K562 (cell line): ENCODE results near the gene DEFB114. TPM values are rescaled to one million over a fixed set of nuclear protein-coding genes. Genes with fewer than 3 reads are reported as not detected.
A peak's percentile ranks its signal among the peaks of the same experiment; 100 is the strongest.

Source experiments
- ATAC-seq: fragments of 200-7000 bp; cut with Tn5 transposase; 3 replicates; pipeline ENCODE4 v1.9.1; 2020; ENCODE audit warnings: moderate library complexity
- BruUV-seq: library from RNA; stranded (reverse); fragments of 400-500 nt; replicated peaks from 2 replicates; lab custom pipeline; 2021; lab: Mats Ljungman, UMichigan
- CTCF ChIA-PET: fragments of 300-600 bp; formaldehyde crosslinking; extraction: SDS; loops from one replicate; lab custom pipeline; 2021; ENCODE audit warnings: low intra/inter-chr PET ratio; lab: Yijun Ruan, JAX
- POLR2A ChIA-PET: fragments of 300-600, 350-650 bp; sonication (Branson Sonifier 250); formaldehyde crosslinking; extraction: SDS; loops from one replicate; lab custom pipeline; 2021; ENCODE audit warnings: antibody characterized with exemption, inconsistent platforms; lab: Yijun Ruan, JAX
- DNase-seq, 4 experiments: peaks; one replicate each; pipeline versions ENCODE4 v3.0.0 to v3.0.0-alpha.2; 2011 to 2018; ENCODE audit warnings: low spot score in 3 of 4, mixed read lengths in 3 of 4; ENCODE audit errors: extremely low read depth in 1 of 4
- FAIRE-seq: peaks from 2 replicates; lab custom pipeline; 2011; peaks lifted over from hg19 to GRCh38; lab: Jason Lieb, UNC
- H2AFZ ChIP-seq: 2 replicates; pipeline ENCODE4 v1.6.0; 2011; ENCODE audit warnings: low read depth, low read length, control low read depth, inconsistent platforms
- H3K27ac ChIP-seq: fragments of 200-600 bp; 3 replicates; pipeline ENCODE4 v1.8.0; 2011; ENCODE audit warnings: low read depth, mild to moderate bottlenecking, control low read depth, inconsistent platforms, low read length, moderate library complexity, mixed read lengths; ENCODE audit errors: extremely low read depth
- H3K27me3 ChIP-seq, 2 experiments: fragments of 300-600 bp in 1 of 2; 2 replicates in 1 of 2; 3 replicates in 1 of 2; pipeline versions ENCODE4 v1.6.0 to v1.8.0; 2011; ENCODE audit warnings: inconsistent platforms in 2 of 2, low read length in 2 of 2, mild to moderate bottlenecking in 1 of 2, mixed read lengths in 1 of 2, moderate library complexity in 1 of 2; ENCODE audit not compliant: control insufficient read depth in 2 of 2, insufficient read depth in 2 of 2
- H3K36me3 ChIP-seq: fragments of 300-600 bp; 3 replicates; pipeline ENCODE4 v1.8.0; 2011; ENCODE audit warnings: mild to moderate bottlenecking, low read length, inconsistent platforms; ENCODE audit not compliant: control insufficient read depth, insufficient read depth
- H3K4me1 ChIP-seq, 2 experiments: fragments of 200-600 bp in 1 of 2; replicated peaks in 1 of 2; 2 replicates in 1 of 2; 3 replicates in 1 of 2; pipeline versions ENCODE4 v1.5.1 to v1.8.0; 2011; ENCODE audit warnings: inconsistent platforms in 2 of 2, low read length in 2 of 2, mild to moderate bottlenecking in 1 of 2, mixed read lengths in 1 of 2, moderate library complexity in 1 of 2; ENCODE audit not compliant: control insufficient read depth in 2 of 2, insufficient read depth in 2 of 2
- H3K4me2 ChIP-seq: 2 replicates; pipeline ENCODE4 v1.6.1; 2011; ENCODE audit warnings: low read length, control low read depth, inconsistent platforms, mixed read lengths; ENCODE audit not compliant: insufficient read depth
- H3K4me3 ChIP-seq: fragments of 200-600 bp; sonication (generic), shearing (Covaris generic); 2 replicates; pipeline ENCODE4 v1.5.1; 2016; ENCODE audit warnings: control low read depth, inconsistent platforms
- H3K79me2 ChIP-seq: fragments of 200-600 bp; 3 replicates; pipeline ENCODE4 v1.8.0; 2011; ENCODE audit warnings: low read length, inconsistent platforms; ENCODE audit not compliant: control insufficient read depth, insufficient read depth
- H3K9ac ChIP-seq, 2 experiments: 2 replicates each; pipeline versions ENCODE4 v1.6.0 to v1.6.1; 2011; ENCODE audit warnings: low read depth in 2 of 2, low read length in 2 of 2, control low read depth in 1 of 2, inconsistent platforms in 1 of 2, mild to moderate bottlenecking in 1 of 2, mixed read lengths in 1 of 2; ENCODE audit not compliant: insufficient read depth in 1 of 2
- H3K9me1 ChIP-seq: one replicate; pipeline ENCODE4 v1.6.0; 2011; ENCODE audit warnings: inconsistent platforms, mild to moderate bottlenecking, low read length, moderate library complexity; ENCODE audit not compliant: control insufficient read depth, insufficient read depth
- H3K9me3 ChIP-seq: replicated peaks from 2 replicates; pipeline ENCODE4 v1.5.1; 2011; ENCODE audit warnings: low read depth, low read length, inconsistent platforms; ENCODE audit not compliant: control insufficient read depth, insufficient read depth
- H4K20me1 ChIP-seq: replicated peaks from 2 replicates; pipeline ENCODE4 v1.6.1; 2011; ENCODE audit warnings: low read length, inconsistent platforms, mixed read lengths; ENCODE audit not compliant: control insufficient read depth, insufficient read depth
- ARID2 ChIP-seq: fragments of 450-650 bp; IDR thresholded peaks from 2 replicates; pipeline ENCODE4 v1.6.1; 2017; ENCODE audit warnings: antibody characterized with exemption, mild to moderate bottlenecking
- CTCF ChIP-seq, 3 experiments: IDR thresholded peaks in 2 of 3; conservative IDR thresholded peaks in 1 of 3; 2 replicates each; pipeline ENCODE4 v1.5.1; 2011 to 2012; ENCODE audit warnings: low read length in 3 of 3, mild to moderate bottlenecking in 3 of 3, control low read depth in 2 of 3, improper control_type of control experiment in 1 of 3, inconsistent platforms in 1 of 3, low read depth in 1 of 3, mixed read lengths in 1 of 3, moderate library complexity in 1 of 3; ENCODE audit not compliant: insufficient read depth in 2 of 3
- FOSL1 ChIP-seq: fragments of 200-800 bp; sonication (Bioruptor generic); conservative IDR thresholded peaks from 2 replicates; pipeline ENCODE4 v1.6.1; 2016; ENCODE audit warnings: missing genetic modification characterization, missing compliant biosample characterization
- FOXK1 ChIP-seq: sonication (generic); formaldehyde crosslinking; IDR thresholded peaks from 2 replicates; pipeline ENCODE4 v1.8.0; 2022; ENCODE audit warnings: missing genetic modification reagents, mild to moderate bottlenecking, borderline replicate concordance
- MAFF ChIP-seq: IDR thresholded peaks from 2 replicates; pipeline ENCODE4 v1.6.1; 2012; ENCODE audit warnings: low read length, improper control_type of control experiment
- MED1 ChIP-seq: sonication (generic); formaldehyde crosslinking; IDR thresholded peaks from 2 replicates; pipeline ENCODE4 v1.8.1; 2023; ENCODE audit warnings: missing genetic modification reagents, borderline replicate concordance
- TAL1 ChIP-seq: fragments of 450-650 bp; IDR thresholded peaks from 2 replicates; pipeline ENCODE4 v1.6.1; 2016; ENCODE audit warnings: mild to moderate bottlenecking
- WGBS: fragments of 100-300 bp; shearing (Covaris generic); methylation state at CpG from one replicate; pipeline ENCODE4 v1.1.6; 2016; ENCODE audit warnings: low coverage, mixed read lengths; ENCODE audit not compliant: insufficient coverage; ENCODE audit errors: missing lambda C conversion rate; 5-methylcytosine and 5-hydroxymethylcytosine counted together
- in situ Hi-C: fragments of 300-500 bp; cut with MboI; formaldehyde crosslinking; loops from 4 replicates; pipeline ENCODE4 v1.15.0; 2018; ENCODE audit warnings: inconsistent platforms, mixed read lengths
- intact Hi-C: fragments of 100-400 bp; cut with micrococcal nuclease; formaldehyde crosslinking; loops from 2 replicates; pipeline ENCODE4 v1.14.2; 2022
- polyA plus RNA-seq, 8 experiments: library from polyadenylated mRNA; depleted of rRNA in 4 of 8; stranded (reverse) in 5 of 8; unstranded in 3 of 8; fragments of >200 nt; fragmentation: Nextera tagmentation in 2 of 8; fragmentation: Illumina TruSeq in 1 of 8; extraction: Ambion mirVana in 2 of 8; extraction: Trizol in 1 of 8; gene quantifications; 2 replicates each; pipeline versions ENCODE4 v1.2.1 to v1.2.3, GENCODE V29; 2011 to 2014; ENCODE audit warnings: inconsistent platforms in 1 of 8, missing spikeins in 1 of 8
- total RNA-seq, 7 experiments: library from RNA; depleted of rRNA in 6 of 7; stranded (reverse); fragments of >200 nt in 6 of 7; fragmentation: Illumina TruSeq in 2 of 7; extraction: Trizol in 2 of 7; gene quantifications; 2 replicates each; pipeline versions ENCODE4 v1.2.1 to v1.2.3, GENCODE V29; 2011 to 2021; ENCODE audit warnings: low replicate concordance in 1 of 7
- TF ChIP-seq, protein P1 (sequence below): conservative IDR thresholded peaks from 2 replicates; pipeline ENCODE4 v1.6.1; 2011; ENCODE audit warnings: low read depth, mild to moderate bottlenecking, low read length; ENCODE audit not compliant: control insufficient read depth

DEFB114 gene
- total and polyA plus RNA-seq, 9 of the 15 experiments (the other 6 are each of a cell fraction or from before 2014, with no cell fraction given), result not detected

GRCh38 chr6:49915035-49915434 lies 48.9 kb downstream of the DEFB114 start (continued):
- TF ChIP-seq TAL1 (no peak), MED1 (no peak), FOSL1 (tag) (no peak), CTCF (IDR thresholded peaks at IDR 0.05 in 2 of 3, conservative IDR thresholded peaks at IDR 0.05 in 1 of 3; ENCODE audit: insufficient read depth in 2 of 3, low read depth in 1 of 3, low read length in 3 of 3) (peak in 1 of 3 experiments; percentile 5; a peak in 1 of 6 replicates)

- H3K4me3 ChIP-seq, result no peak overlapping the region
- H3K27ac ChIP-seq, result no peak overlapping the region
- intact Hi-C loops, result no loop called here
- in situ Hi-C loops, result no loop called here
- ChIA-PET CTCF (no interaction called here), POLR2A (interaction anchor here (0.6 to 1.7 kb wide), 4 partner anchors 10 to 204 kb away, joined by 3 to 5 read pairs (median 4); no protein-coding TSS in a partner anchor)
- no peaks in the 10 kb centered on the region for H3K79me2 ChIP-seq
- peak; percentile 51; the same call in 2 of the 3 replicates for ATAC-seq
- no peak overlapping the region for H3K9ac ChIP-seq
- H2AFZ ChIP-seq, result peak overlapping the region; percentile 22; the same call in 1 of the 2 replicates
- no peaks in the 10 kb centered on the region for H3K9me1 ChIP-seq
- H3K36me3 ChIP-seq, result no peaks in the 10 kb centered on the region
- DNase-seq, result no peak
- 21% methylated on average over 6 of the region's 6 CpGs for WGBS
- no TSS peak for BruUV-seq
- no peak for FAIRE-seq
- H4K20me1 ChIP-seq, result no peaks in the 10 kb centered on the region
- no peaks in the 10 kb centered on the region for H3K27me3 ChIP-seq
- no peaks in the 10 kb centered on the region for H3K4me1 ChIP-seq
- H3K9me3 ChIP-seq, result no peaks in the 10 kb centered on the region
- no peak overlapping the region for H3K4me2 ChIP-seq
- TF ChIP-seq MAFF (no peak), ARID2 (no peak), FOXK1 (CRISPR knock-in tag) (no peak)
- TF ChIP-seq, protein P1, sequence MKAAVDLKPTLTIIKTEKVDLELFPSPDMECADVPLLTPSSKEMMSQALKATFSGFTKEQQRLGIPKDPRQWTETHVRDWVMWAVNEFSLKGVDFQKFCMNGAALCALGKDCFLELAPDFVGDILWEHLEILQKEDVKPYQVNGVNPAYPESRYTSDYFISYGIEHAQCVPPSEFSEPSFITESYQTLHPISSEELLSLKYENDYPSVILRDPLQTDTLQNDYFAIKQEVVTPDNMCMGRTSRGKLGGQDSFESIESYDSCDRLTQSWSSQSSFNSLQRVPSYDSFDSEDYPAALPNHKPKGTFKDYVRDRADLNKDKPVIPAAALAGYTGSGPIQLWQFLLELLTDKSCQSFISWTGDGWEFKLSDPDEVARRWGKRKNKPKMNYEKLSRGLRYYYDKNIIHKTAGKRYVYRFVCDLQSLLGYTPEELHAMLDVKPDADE, result no peak
Measured at GRCh38 chr6:49913636-49914375, 50.2 kb downstream of the DEFB114 start.
